Mononuclear cell (primary cell): ENCODE results near the gene MPHOSPH10. TPM values are rescaled to one million over a fixed set of nuclear protein-coding genes. Genes with fewer than 3 reads are reported as not detected.
A peak's percentile ranks its signal among the peaks of the same experiment; 100 is the strongest.
"Not testable (repeated sequence)": the region's sequence is repeated elsewhere in the genome, so short reads cannot be mapped to it uniquely, and the experiment has no call there.

Experiments used
- H3K27me3 ChIP-seq: 2 replicates; pipeline ENCODE4 v1.6.0; 2011; ENCODE audit warnings: low read length, control low read depth; ENCODE audit not compliant: insufficient read depth
- H3K4me1 ChIP-seq: 2 replicates; pipeline ENCODE4 v1.5.1; 2011; ENCODE audit warnings: mild to moderate bottlenecking, low read length, control low read depth; ENCODE audit not compliant: insufficient read depth
- H3K4me3 ChIP-seq: 2 replicates; pipeline ENCODE4 v1.5.1; 2011; ENCODE audit warnings: mild to moderate bottlenecking, low read length, moderate library complexity
- H3K9me3 ChIP-seq: 2 replicates; pipeline ENCODE4 v1.5.1; 2011; ENCODE audit warnings: low read depth, mild to moderate bottlenecking, control low read depth, low read length
- total RNA-seq: library from RNA; depleted of rRNA; stranded (reverse); fragments of >200 nt; gene quantifications from one replicate; pipeline ENCODE4 v1.2.3, GENCODE V29; 2012

MPHOSPH10 gene, protein sequence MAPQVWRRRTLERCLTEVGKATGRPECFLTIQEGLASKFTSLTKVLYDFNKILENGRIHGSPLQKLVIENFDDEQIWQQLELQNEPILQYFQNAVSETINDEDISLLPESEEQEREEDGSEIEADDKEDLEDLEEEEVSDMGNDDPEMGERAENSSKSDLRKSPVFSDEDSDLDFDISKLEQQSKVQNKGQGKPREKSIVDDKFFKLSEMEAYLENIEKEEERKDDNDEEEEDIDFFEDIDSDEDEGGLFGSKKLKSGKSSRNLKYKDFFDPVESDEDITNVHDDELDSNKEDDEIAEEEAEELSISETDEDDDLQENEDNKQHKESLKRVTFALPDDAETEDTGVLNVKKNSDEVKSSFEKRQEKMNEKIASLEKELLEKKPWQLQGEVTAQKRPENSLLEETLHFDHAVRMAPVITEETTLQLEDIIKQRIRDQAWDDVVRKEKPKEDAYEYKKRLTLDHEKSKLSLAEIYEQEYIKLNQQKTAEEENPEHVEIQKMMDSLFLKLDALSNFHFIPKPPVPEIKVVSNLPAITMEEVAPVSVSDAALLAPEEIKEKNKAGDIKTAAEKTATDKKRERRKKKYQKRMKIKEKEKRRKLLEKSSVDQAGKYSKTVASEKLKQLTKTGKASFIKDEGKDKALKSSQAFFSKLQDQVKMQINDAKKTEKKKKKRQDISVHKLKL
- 21.1 TPM for total RNA-seq

DNA sequence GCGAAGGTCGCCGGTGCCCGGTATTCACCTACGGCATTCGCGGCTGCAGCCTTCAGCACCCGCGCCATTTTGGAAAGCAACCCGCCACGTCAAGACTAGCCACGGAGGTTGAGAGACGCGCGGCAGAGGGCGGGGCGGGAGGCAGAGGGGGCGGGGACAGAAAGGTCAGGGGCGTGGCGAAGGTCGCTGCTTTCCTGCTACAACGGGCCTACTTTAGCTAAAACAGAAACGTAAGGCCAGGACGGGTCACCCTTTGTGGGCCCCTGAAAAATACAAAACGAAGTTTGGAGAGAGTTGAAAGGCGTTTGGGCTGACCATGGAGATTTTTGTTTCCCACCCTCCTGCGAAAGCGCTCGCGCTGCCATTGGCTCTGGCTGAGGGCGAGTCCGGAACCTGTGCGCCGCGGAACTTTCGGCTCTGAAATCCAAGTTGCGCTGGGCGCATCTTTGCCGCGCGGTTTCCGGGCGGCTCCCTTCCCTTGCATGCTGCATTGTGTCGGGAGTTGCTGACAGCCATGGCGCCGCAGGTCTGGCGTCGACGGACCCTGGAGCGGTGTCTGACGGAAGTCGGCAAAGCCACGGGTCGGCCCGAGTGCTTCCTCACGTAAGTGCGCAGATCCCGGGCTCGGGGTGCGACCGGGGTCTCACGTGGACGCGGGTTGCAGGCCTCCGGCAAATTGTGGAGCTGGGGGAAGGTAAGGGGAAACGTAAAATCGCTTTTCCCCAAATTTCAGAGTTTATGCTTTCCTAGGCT, at the start of gene MPHOSPH10, which contains the start of gene MCEE:
TSS of gene MPHOSPH10 (plus strand) at position 483 of the 753 bp plus-strand sequence. CDS start at position 515, 32 bp downstream.
TSS of gene MCEE (minus strand) at position 78 of the 753 bp plus-strand sequence. CDS start at position 68, 10 bp downstream.
- peak within 1 kb of the TSS; percentile 89 for H3K4me3 ChIP-seq

DNA sequence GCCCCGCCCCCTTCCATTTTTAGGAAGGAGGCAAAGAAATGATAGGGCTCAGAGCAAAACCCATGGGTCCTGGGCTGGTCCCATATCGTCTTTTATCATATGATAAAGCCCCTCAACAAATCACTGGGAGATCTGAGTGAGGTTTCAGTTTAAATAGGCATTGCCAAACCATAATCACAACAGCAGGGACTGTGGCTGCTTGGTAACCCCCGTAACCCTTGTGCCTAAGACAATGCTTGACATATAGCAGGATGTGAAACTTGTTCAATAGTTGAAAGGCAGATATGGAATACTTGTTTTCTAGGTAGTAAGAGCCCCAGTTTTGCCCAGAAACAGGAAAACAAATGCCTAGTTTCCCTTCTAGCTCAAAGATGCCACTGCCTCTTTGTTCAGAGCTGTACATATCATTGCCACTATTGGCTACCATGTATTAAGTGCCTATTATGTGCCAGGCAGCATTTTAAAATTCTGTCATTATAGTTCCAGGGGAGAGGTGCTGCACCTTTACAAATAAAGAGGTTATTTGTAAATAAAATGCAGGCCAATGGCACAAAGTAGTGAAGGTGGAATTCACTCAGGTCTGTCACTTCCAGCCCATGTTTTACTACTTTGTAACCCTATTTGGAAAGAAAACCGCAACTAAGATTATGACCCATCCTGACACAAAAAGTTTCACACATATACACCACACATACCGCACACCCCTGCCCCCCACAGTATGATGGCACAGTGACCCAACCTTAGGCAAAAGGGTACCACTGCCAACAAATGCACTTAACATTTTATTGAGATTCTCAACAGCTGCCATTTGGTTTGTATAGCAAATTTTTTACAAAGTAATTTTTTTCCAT, 47.8 kb upstream of the MPHOSPH10 start:
- Histone ChIP-seq H3K27me3 (no peaks in the 10 kb centered on the region), H3K9me3 (no peaks in the 10 kb centered on the region), H3K4me3 (no peak overlapping the region), H3K4me1 (peaks cover 28% of the 10 kb centered on the region)

More for the DNA sequence above, at the start of gene MPHOSPH10, which contains the start of gene MCEE:
- peaks cover 33% of the 10 kb centered on the region for H3K4me1 ChIP-seq
- H3K27me3 ChIP-seq = no peaks in the 10 kb centered on the region
- no peaks in the 10 kb centered on the region for H3K9me3 ChIP-seq

DNA sequence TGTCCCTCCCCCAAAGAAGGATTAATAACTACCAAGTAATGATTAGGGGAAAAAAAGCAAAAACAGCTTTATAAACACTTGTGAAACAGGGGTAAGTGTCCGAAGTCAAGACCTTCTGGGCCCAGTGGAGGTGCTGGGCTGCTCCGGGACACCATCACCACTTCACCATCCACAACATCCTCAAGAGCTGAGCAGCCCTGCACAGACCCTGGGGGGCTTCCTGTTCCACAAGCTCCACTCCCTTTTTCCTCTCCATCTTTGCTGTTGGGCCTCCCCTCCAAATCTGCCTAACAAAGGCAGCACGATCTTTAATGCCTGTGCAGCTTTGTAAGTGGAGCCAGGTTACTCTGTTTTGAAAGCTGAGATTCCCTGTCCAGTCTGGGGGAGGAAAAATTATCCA, 47.1 kb upstream of the MPHOSPH10 start:
- H3K4me3 ChIP-seq, H3K27me3 ChIP-seq, H3K9me3 ChIP-seq: not testable (repeated sequence)
- peaks cover 27% of the 10 kb centered on the region for H3K4me1 ChIP-seq

DNA sequence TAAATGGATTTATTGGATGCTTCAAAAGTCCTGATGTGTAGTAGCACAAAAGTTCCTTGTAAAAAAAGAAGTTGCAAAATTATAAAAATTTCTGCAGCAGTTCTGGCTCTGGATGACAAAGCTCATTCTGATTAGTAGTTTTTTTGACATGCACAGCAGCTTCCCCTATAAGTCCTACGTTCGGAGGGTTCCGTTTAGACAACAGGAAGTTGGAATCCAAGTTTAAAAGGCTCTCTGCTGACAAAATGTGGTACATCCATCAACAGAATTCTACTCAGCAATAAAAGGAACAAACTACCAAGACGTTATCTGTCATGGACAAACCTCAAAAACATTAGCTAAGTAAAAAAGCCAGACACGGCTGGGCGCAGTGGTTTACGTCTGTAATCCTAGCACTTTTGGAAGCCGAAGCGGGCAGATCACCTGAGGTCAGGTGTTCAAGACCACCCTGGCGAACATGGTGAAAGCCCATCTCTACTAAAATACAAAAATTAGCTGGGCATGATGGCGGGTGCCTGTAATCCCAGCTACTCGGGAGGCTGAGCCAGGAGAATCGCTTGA, 46.6 kb upstream of the MPHOSPH10 start:
- H3K9me3 ChIP-seq, H3K4me3 ChIP-seq, H3K27me3 ChIP-seq: not testable (repeated sequence)
- peaks cover 27% of the 10 kb centered on the region for H3K4me1 ChIP-seq

DNA sequence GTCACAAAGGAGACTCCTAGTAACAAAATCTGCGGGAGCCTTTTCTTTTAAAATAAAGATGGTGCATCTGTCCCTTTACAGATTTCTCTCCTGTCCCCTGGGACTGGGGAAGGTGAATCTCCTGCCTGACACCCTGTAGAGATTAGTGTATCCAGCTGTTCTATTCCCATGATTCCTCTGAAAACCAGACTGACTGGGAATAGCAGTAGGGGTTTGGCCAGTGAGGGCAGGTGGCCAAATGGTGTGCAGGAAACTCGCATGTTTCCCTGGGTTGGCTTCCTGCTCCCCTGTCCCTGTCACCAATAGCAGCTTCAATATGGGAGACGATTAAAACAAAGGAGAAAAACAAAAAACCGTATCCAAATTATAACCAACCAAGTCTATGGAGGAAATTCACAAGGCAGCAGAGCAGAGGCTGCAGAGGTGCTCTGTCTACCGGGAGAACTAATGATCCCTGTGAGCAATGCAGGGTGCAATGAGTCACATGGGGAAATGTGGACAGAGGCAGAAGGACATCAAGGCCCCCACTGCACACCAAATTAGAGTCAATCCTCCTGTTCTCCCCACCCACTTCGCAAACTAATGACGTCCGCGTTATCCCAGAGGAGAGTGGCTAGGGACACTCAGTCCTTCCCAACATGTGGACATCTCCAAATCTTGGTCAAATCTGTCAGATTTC, 45.0 kb upstream of the MPHOSPH10 start:
- H3K4me3 ChIP-seq, H3K9me3 ChIP-seq: not testable (repeated sequence)

DNA sequence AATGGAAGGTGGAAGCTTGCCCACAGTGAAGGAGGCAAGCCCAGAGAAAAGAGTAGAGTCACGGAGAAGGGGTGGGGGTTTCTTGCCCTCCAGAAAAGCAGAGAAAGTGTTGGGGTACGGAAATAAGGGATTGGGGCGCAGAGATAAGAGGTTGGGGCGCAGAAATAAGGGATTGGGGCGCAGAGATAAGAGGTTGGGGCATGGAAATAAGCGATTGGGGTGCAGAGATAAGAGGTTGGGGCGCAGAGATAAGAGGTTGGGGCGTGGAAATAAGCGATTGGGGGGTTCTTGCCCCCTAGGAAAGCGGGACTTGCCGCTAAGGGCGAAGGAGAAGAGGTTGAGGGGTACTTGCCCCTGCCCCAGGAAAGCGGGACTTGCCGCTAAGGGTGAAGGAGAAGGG, 41.0 kb upstream of the MPHOSPH10 start:
- H3K4me1 ChIP-seq, H3K27me3 ChIP-seq, H3K4me3 ChIP-seq: not testable (repeated sequence)

More for the DNA sequence above, 45.0 kb upstream of the MPHOSPH10 start:
- peaks cover 27% of the 10 kb centered on the region for H3K4me1 ChIP-seq
- H3K27me3 ChIP-seq = not testable (repeated sequence)

DNA sequence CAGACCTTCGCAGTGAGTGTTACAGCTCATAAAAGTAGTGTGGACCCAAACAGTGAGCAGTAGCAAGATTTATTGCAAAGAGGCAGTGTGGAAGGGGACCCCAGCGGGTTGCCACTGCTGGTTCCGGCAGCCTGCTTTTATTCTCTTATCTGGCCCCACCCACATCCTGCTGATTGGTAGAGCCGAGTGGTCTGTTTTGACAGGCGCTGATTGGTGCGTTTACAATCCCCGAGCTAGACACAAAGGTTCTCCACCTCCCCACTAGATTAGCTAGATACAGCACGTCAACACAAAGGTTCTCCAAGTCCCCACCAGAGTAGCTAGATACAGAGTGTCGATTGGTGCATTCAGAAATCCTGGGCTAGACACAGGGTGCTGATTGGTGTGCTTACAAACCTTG, 38.6 kb upstream of the MPHOSPH10 start:
- H3K4me1 ChIP-seq, H3K9me3 ChIP-seq, H3K4me3 ChIP-seq, H3K27me3 ChIP-seq: not testable (repeated sequence)

More for the DNA sequence above, 41.0 kb upstream of the MPHOSPH10 start:
- not testable (repeated sequence) for H3K9me3 ChIP-seq

DNA sequence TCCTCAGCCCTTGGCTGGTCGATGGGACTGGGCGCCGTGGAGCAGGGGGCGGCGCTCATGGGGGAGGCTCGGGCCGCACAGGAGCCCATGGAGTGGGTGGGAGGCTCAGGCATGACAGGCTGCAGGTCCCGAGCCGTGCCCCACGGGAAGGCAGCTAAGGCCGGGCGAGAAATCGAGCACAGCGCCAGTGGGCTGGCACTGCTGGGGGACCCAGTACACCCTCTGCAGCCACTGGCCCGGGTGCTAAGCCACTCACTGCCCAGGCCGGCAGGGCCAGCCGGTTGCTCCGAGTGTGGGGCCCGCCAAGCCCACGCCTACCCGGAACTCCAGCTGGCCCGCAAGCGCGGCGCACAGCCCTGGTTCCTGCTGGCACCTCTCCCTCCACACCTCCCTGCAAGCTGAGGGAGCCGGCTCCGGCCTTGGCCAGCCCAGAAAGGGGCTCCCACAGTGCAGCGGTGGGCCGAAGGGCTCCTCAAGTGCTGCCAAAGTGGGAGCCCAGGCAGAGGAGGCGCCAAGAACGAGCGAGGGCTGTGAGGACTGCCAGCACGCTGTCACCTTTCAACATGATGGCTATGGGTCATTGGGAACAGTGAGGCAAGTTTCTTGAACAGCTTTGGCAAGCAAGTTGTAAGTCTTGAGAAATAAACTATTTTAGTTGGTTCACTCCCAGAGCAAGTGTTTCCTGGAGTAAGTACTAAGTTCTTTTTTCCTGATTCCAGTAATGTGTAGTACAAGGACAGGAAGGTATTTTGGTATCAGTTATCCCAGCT, 37.8 kb upstream of the MPHOSPH10 start:
- H3K9me3 ChIP-seq, H3K4me1 ChIP-seq, H3K27me3 ChIP-seq, H3K4me3 ChIP-seq: not testable (repeated sequence)

DNA sequence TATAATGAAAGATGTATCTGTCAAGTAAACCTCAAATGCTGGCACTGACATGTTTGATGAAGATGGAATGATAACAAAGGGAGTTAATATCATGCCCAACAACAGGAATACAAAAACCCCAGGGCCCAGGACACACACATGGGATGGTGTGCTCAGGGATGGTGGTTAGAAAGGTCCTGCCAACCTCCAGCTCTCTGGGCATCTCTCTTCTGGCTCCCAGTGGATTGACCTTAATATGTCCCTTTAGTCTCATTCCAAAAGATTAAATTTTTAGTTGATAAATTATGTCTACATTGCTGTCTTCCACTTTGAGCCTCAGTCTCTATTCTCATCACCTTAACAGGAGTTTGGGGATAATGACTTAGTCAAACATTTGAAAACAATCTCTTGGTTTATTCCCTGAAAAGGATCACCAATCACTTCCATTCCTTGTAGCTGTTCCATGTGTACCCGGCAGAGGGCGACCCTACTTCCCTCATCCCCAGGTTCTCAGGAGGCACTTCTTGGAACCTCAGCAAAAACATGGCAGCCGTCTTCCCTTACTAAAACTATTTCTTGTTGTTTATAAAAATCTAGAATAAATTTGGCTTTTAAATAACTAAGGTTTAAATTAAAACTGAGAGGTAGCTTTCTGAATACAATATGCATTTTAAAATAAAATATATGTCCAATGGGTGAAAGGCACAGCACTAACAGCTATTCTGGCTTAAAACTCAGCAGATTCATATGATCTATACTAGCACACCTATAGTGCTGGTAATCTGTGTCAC, 30.1 kb upstream of the MPHOSPH10 start:
- H3K27me3 ChIP-seq = no peaks in the 10 kb centered on the region
- H3K4me3 ChIP-seq = no peak overlapping the region
- H3K4me1 ChIP-seq = peaks cover 4% of the 10 kb centered on the region
- H3K9me3 ChIP-seq = no peaks in the 10 kb centered on the region

DNA sequence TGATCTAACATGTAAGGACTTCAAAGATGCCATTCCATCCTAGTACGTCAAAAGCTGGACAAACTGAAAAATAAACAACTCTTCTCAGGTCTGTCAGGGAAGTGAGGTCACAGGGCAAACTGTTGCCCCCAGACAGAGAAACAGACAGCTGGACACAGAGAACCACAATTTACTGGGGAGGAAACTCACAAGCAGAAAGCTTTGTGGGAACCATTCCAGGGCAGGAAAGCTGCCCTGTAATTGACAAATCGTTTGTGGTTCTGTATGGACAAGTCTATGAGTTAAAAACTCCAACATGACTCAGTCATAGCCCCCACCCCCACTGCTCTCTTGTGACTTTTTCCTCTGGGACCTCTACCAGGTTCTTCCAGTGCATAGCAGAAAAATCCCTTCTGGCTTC, 28.8 kb upstream of the MPHOSPH10 start:
- Histone ChIP-seq H3K4me1 (peaks cover 4% of the 10 kb centered on the region), H3K4me3 (no peak overlapping the region), H3K27me3 (no peaks in the 10 kb centered on the region), H3K9me3 (no peaks in the 10 kb centered on the region)

DNA sequence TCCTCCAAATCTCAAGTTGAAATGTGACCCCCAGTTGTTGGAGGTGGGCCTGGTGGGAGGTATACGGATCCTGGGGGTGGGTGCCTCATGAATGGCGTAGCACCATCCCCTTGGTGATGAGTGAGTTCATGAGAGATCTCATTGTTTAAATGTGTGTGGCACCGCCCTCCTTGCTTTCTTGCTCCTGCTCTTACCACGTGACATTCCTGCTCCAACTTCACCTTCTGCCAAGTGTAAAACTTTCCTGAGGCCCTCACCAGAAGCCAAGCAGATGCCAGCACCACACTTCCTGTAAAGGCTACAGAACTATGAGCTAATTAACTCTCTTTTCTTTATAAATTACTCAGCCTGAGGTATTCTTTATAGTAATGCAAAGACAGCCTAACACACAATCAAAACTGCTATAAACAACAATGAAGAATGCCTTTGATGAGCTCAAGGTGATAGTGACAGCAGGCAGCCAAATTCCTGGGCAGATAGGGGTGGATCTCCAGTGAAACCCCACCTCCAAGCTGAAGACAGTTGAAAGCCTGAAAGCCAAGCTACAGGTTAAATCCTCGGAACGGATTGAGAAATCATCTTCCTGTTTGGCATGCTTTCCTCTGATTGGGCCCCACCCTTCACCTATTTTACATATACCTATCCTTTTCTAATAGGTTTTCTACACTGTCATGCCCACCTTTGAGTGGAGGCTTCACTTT, 27.3 kb upstream of the MPHOSPH10 start:
- peaks cover 4% of the 10 kb centered on the region for H3K4me1 ChIP-seq
- H3K4me3 ChIP-seq = no peak overlapping the region
- H3K9me3 ChIP-seq = no peaks in the 10 kb centered on the region
- H3K27me3 ChIP-seq = no peaks in the 10 kb centered on the region

DNA sequence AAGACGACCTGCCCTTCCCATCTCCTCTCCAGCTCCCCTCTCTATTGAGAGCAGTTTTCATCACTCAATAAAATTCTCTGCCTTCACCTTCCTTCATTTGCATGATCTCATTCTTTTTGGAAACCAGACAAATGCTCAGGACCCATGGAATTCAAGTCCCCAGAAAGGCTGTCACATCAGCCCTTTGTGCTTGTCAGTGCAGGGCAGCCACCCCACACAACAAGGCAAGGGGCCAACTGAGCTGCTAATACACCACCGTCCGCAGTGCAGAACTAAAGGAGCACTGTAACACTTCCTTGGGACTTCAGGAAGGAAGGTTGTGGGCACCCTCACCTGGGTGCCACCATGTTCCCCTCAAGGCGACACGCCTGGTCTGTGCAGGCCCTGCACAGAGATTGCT, 26.6 kb upstream of the MPHOSPH10 start:
- no peaks in the 10 kb centered on the region for H3K9me3 ChIP-seq
- H3K4me3 ChIP-seq = no peak overlapping the region
- peaks cover 4% of the 10 kb centered on the region for H3K4me1 ChIP-seq
- H3K27me3 ChIP-seq = no peaks in the 10 kb centered on the region
